GM12801 (cell line): ENCODE data around the gene CACNB2.

Source experiments
- TF ChIP-seq, protein P1 (sequence below): IDR thresholded peaks from one replicate; pipeline ENCODE4 v1.5.1; 2011; ENCODE audit warnings: control low read depth; ENCODE audit not compliant: insufficient read length; ENCODE audit errors: extremely low read depth

CACNB2 gene

DNA sequence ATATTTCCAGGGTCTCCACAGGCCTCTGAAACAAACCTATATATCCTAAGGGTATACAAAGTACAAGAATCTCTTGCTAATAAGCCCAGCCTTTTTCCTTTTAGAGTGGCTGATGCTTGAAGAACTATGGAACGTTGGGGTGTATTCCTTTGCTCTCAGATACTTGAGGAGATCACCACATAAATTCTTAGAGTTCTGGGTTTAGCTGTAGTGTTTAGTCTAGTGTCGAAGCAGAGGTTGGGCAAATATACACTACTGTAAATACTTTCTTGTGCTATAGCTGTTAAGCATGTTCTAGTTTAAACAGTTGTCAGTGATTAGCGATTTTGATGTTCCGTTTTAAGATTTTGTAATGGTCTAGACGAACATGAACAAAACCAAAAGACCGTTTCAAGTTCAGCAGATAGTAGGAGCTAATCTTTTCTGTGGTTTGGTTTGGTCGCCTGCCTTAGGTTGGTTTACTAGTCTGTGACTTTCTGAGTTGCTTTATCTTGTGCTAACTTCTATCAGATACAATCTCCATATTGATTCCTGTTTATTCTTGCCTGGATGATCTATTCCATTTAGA, 281.6 kb downstream of the CACNB2 start:
- TF ChIP-seq, protein P1, sequence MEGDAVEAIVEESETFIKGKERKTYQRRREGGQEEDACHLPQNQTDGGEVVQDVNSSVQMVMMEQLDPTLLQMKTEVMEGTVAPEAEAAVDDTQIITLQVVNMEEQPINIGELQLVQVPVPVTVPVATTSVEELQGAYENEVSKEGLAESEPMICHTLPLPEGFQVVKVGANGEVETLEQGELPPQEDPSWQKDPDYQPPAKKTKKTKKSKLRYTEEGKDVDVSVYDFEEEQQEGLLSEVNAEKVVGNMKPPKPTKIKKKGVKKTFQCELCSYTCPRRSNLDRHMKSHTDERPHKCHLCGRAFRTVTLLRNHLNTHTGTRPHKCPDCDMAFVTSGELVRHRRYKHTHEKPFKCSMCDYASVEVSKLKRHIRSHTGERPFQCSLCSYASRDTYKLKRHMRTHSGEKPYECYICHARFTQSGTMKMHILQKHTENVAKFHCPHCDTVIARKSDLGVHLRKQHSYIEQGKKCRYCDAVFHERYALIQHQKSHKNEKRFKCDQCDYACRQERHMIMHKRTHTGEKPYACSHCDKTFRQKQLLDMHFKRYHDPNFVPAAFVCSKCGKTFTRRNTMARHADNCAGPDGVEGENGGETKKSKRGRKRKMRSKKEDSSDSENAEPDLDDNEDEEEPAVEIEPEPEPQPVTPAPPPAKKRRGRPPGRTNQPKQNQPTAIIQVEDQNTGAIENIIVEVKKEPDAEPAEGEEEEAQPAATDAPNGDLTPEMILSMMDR = no peak

DNA sequence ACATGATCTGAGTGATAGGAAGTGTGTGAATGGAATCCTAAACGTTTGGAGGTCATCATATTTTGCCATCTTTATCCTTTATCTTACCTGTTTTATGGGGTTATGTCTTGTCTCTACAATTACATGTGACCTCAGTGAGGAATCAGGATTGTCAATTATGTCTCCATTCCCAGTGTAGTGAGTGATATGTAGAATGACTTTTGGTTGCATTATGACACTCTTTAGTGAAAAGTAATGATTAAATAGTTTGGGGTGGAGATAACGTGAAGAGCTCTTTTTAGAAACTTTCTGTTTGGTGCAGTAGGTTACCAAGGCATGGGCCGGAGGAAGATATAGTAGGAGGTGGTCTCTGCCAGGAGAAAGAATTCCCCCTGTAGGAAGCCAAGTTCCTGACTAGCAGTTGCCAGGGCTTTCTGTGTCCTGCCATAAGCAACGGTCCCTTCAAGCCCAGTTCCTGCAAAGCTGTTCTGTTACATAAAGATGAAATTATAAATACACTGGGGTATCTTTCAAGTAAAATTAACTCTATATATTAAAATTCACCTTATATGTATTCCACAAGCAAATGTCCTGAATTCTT, 282.9 kb downstream of the CACNB2 start:
- TF ChIP-seq, protein P1 = no peak

GRCh38 chr10:18424200-18424599, 284.0 kb downstream of the CACNB2 start:
- TF ChIP-seq, protein P1 = no peak

GRCh38 chr10:18429335-18429734, 289.1 kb downstream of the CACNB2 start:
- TF ChIP-seq, protein P1 = no peak

DNA sequence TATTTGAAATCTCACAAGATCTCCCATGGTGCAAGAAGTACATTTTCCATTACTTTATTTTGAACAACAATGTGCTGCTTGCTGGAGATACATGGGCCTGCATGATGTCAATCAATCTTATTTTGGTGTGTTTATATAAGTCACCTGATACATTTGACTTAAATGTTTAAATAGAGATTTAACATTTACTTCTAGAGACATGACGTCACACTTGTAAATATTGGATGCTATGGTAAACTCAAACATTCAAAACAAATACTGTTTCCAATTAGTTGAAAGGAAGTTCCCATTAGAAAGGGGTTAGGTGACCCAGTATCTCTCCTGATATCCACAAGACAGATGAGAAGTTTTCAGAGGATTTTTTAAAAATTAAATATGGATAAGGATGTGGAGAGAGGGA, 296.7 kb downstream of the CACNB2 start:
- TF ChIP-seq, protein P1 = no peak

- TF ChIP-seq, protein P1 = no peak
These were observed 297.3 kb downstream of the CACNB2 start for GRCh38 chr10:18437486-18437885.

DNA sequence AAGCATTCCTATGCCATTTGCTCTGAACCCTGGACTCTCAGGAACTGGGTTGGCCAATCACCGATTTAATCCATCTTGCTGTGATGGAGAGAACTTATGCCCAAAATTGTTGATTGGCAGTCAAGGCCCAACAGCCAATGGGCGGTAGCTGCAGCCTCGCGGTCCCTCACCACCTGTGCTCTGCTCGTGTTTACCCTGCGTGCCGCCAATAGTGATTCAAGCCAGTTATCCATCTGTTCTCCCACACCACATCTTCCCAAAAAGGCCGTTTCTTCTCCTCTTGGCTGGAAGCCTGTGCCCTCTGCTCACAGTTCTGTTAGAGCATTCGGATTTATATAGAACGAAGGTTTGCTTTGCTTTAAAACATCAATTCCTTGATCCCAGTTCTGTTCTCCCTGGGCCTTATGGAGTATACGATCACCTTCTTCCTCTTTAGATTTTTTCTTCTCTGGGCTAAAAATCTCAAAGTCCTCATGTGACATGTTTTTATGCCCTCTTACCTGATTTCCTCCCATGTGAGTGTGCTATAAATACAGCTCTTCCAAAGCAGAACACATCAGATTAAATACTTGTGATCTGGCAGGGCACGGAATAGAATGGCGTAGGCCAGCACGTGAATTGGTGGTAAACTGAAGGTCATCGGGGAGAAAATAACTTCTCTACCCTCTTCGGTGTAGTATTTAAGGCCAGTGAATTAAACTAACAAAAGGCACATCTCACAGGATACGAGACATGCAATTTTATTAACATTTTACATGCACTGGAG, 298.3 kb downstream of the CACNB2 start:
- TF ChIP-seq, protein P1 = no peak
